ENCODE measurements around the gene BBS4. TPM values are rescaled to one million over a fixed set of nuclear protein-coding genes. Genes with fewer than 3 reads are reported as not detected.
"Not testable (repeated sequence)": the region's sequence is repeated elsewhere in the genome, so short reads cannot be mapped to it uniquely, and the experiment has no call there.

BBS4 gene
- total and polyA plus RNA-seq, 2 donors (not counting 1 experiment from before 2014, with no cell fraction given) = 27.9 to 29.4 TPM

GRCh38 chr15:72670656-72671352, 15.2 kb upstream of the BBS4 start:
- not testable (repeated sequence) for H3K9me3 ChIP-seq (ENCODE audit: control insufficient read depth, insufficient read depth, low read depth, low read length); H3K36me3 ChIP-seq (ENCODE audit: control insufficient read depth, insufficient read depth, low read length); H3K4me3 ChIP-seq (replicated peaks in 1 of 4; ENCODE audit: control extremely low read depth in 1 of 4, insufficient read depth in 1 of 4, low read depth in 3 of 4, low read length in 4 of 4); H3K4me1 ChIP-seq (ENCODE audit: control insufficient read depth, extremely low read depth, insufficient read depth, low read length); H3K79me2 ChIP-seq (ENCODE audit: control insufficient read depth, insufficient read depth, low read length); H3K27ac ChIP-seq (ENCODE audit: insufficient read depth, low read length); H3K9ac ChIP-seq (ENCODE audit: insufficient read depth, low read length); H3K27me3 ChIP-seq (ENCODE audit: control insufficient read depth, insufficient read depth, low read length); H4K20me1 ChIP-seq (ENCODE audit: control insufficient read depth, extremely low read depth, insufficient read depth, low read length)
- Histone ChIP-seq H2AFZ (ENCODE audit: low read length) (peak overlapping the region; percentile 83), H3K4me2 (ENCODE audit: extremely low read depth, insufficient read depth, low read length) (peak overlapping the region; percentile 51)
- peak; percentile 64 to 83 for TF ChIP-seq CTCF (conservative IDR thresholded peaks at IDR 0.05 in 1 of 2, IDR thresholded peaks at IDR 0.05 in 1 of 2; ENCODE audit: low read depth in 1 of 2, low read length in 2 of 2)
- DNase-seq (ENCODE audit: low read depth in 2 of 2) = peak; percentile 39 to 52

GRCh38 chr15:72671525-72671924, 14.5 kb upstream of the BBS4 start:
- Histone ChIP-seq H3K9me3 (ENCODE audit: control insufficient read depth, insufficient read depth, low read depth, low read length) (no peaks in the 10 kb centered on the region), H3K27ac (ENCODE audit: insufficient read depth, low read length) (no peak overlapping the region), H3K27me3 (ENCODE audit: control insufficient read depth, insufficient read depth, low read length) (no peaks in the 10 kb centered on the region), H3K9ac (ENCODE audit: insufficient read depth, low read length) (no peak overlapping the region), H3K79me2 (ENCODE audit: control insufficient read depth, insufficient read depth, low read length) (no peaks in the 10 kb centered on the region), H4K20me1 (ENCODE audit: control insufficient read depth, extremely low read depth, insufficient read depth, low read length) (no peaks in the 10 kb centered on the region), H3K4me3 (replicated peaks in 1 of 4; ENCODE audit: control extremely low read depth in 1 of 4, insufficient read depth in 1 of 4, low read depth in 3 of 4, low read length in 4 of 4) (no peak overlapping the region), H3K36me3 (ENCODE audit: control insufficient read depth, insufficient read depth, low read length) (no peaks in the 10 kb centered on the region), H2AFZ (ENCODE audit: low read length) (no peak overlapping the region), H3K4me1 (ENCODE audit: control insufficient read depth, extremely low read depth, insufficient read depth, low read length) (no peaks in the 10 kb centered on the region), H3K4me2 (ENCODE audit: extremely low read depth, insufficient read depth, low read length) (no peak overlapping the region)
- TF ChIP-seq CTCF (conservative IDR thresholded peaks at IDR 0.05 in 1 of 2, IDR thresholded peaks at IDR 0.05 in 1 of 2; ENCODE audit: low read depth in 1 of 2, low read length in 2 of 2) (no peak), EZH2 (IDR thresholded peaks at IDR 0.05; ENCODE audit: low read length, missing control alignments) (no peak)
- no peak for DNase-seq (ENCODE audit: low read depth in 2 of 2)

- Histone ChIP-seq H2AFZ (ENCODE audit: low read length) (no peak overlapping the region), H3K9me3 (ENCODE audit: control insufficient read depth, insufficient read depth, low read depth, low read length) (no peaks in the 10 kb centered on the region), H3K9ac (ENCODE audit: insufficient read depth, low read length) (no peak overlapping the region), H3K4me3 (replicated peaks in 1 of 4; ENCODE audit: control extremely low read depth in 1 of 4, insufficient read depth in 1 of 4, low read depth in 3 of 4, low read length in 4 of 4) (no peak overlapping the region), H3K4me2 (ENCODE audit: extremely low read depth, insufficient read depth, low read length) (no peak overlapping the region), H3K4me1 (ENCODE audit: control insufficient read depth, extremely low read depth, insufficient read depth, low read length) (no peaks in the 10 kb centered on the region), H3K27me3 (ENCODE audit: control insufficient read depth, insufficient read depth, low read length) (peaks cover 11% of the 10 kb centered on the region), H3K36me3 (ENCODE audit: control insufficient read depth, insufficient read depth, low read length) (no peaks in the 10 kb centered on the region), H4K20me1 (ENCODE audit: control insufficient read depth, extremely low read depth, insufficient read depth, low read length) (no peaks in the 10 kb centered on the region), H3K79me2 (ENCODE audit: control insufficient read depth, insufficient read depth, low read length) (no peaks in the 10 kb centered on the region), H3K27ac (ENCODE audit: insufficient read depth, low read length) (no peak overlapping the region)
- TF ChIP-seq CTCF (conservative IDR thresholded peaks at IDR 0.05 in 1 of 2, IDR thresholded peaks at IDR 0.05 in 1 of 2; ENCODE audit: low read depth in 1 of 2, low read length in 2 of 2) (no peak), EZH2 (IDR thresholded peaks at IDR 0.05; ENCODE audit: low read length, missing control alignments) (no peak)
- no peak for DNase-seq (ENCODE audit: low read depth in 2 of 2)
These were observed 9.2 kb upstream of the BBS4 start for GRCh38 chr15:72676838-72677237.

All from fibroblast of lung (primary cell).